ENCODE measurements around the gene GLOD4.

Gene GLOD4

DNA sequence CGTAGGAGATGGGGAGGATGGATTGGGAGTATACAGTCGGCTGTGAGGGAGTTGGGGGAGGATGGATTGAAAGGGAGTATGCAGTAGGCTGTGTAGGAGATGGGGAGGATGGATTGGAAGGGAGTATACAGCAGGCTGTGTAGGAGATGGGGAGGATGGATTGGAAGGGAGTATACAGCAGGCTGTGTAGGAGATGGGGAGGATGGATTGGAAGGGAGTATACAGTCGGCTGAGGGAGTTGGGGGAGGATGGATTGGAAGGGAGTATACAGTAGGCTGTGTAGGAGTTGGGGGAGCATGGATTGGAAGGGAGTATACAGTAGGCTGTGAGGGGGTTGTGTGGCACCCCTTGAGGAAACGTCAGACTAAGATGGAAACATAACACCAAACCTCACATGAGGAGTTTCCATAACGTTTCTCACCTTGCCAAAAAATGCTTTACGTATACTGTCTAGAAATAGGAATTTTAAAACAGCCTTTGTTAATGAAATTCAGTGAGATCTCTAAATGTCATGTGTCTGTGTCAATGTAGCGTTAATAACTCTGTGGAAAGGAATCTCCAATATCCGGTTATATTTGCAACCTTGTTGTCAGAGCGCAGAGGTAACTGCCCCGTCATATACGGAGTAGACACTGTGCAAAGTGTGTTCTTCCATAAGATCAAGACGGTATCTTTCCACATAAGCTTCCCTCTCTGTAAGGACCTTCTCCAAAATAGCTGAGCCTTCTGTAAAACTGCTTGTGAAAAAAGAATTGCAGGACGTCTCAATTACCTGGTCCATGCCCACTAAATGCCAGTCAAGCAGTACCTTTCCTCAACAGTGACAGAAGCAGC lies 61.2 kb downstream of the GLOD4 start:
- no peak overlapping the region for H3K4me3 ChIP-seq
- peak overlapping the region in 17 of 21 experiments; percentile 21 to 75 (median 47) for H3K27ac ChIP-seq

DNA sequence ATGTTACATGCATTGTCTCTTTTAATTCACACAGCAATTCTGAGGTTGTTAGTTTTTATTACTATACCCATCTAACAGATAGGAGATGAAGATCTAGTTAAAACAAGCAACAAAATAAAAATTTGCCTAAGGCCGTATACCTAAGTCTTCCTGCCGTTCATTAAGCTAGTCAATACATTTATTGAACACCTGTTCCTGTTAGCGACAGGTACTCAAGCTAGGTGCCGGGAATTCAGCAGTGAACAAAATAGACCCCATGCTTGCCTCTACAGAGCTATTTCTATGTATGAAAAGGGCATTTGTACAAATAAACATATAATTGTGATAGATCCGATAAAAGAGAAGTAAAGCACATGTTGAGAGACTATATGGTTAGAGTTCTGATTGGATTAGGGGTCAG lies 64.0 kb downstream of the GLOD4 start:
- H3K4me3 ChIP-seq = no peak overlapping the region
- no peak overlapping the region for H3K27ac ChIP-seq

Data from skin epidermis (tissue), 12 donors.